GM23248 (cell line): Measurements from ENCODE around the gene SLC6A9.

Experiments used
- EZH2 ChIP-seq: fragments of 200-600 bp; sonication (generic); IDR thresholded peaks from 2 replicates; pipeline ENCODE4 v1.6.1; 2018; ENCODE audit warnings: antibody characterized with exemption, mild to moderate bottlenecking; ENCODE audit not compliant: insufficient read depth, poor library complexity, severe bottlenecking
- EZH2phosphoT487 ChIP-seq: fragments of 200-600 bp; sonication (generic); IDR thresholded peaks from 2 replicates; pipeline ENCODE4 v1.6.1; 2018; ENCODE audit warnings: antibody characterized with exemption, moderate library complexity, mild to moderate bottlenecking, low read depth; ENCODE audit not compliant: insufficient read depth

GRCh38 chr1:43973981-43974442 lies 57.2 kb downstream of the SLC6A9 start:
- no peak for TF ChIP-seq EZH2
- no peak for TF ChIP-seq EZH2phosphoT487
